Kidney (tissue), 13 donors: Measurements from ENCODE around the gene LOC101059915.

Experiments used
- DNase-seq, 5 donors: peaks; one replicate each; pipeline ENCODE4 v3.0.0-alpha.2; 2013 to 2020
- FAIRE-seq: peaks from 2 replicates; lab custom pipeline; 2012; peaks lifted over from hg19 to GRCh38; lab: Jason Lieb, UNC
- H3K27ac ChIP-seq, 2 donors: one replicate each; pipeline ENCODE4 v1.7.0; 2013; ENCODE audit warnings: low read depth in 2 of 2, low read length in 2 of 2, inconsistent platforms in 1 of 2
- H3K27me3 ChIP-seq: one replicate; pipeline ENCODE4 v1.7.1; 2013; ENCODE audit warnings: low read length, inconsistent platforms; ENCODE audit not compliant: control insufficient read depth, insufficient read depth
- H3K36me3 ChIP-seq, 3 donors: one replicate each; pipeline versions ENCODE4 v1.7.0 to v1.7.1; 2013; ENCODE audit warnings: low read length in 3 of 3, control low read depth in 1 of 3, inconsistent platforms in 1 of 3; ENCODE audit not compliant: insufficient read depth in 3 of 3, control insufficient read depth in 2 of 3
- H3K4me1 ChIP-seq, 3 donors: one replicate each; pipeline versions ENCODE4 v1.7.0 to v1.7.1; 2013; ENCODE audit warnings: low read length in 3 of 3, inconsistent platforms in 1 of 3, low read depth in 1 of 3; ENCODE audit not compliant: control insufficient read depth in 2 of 3, insufficient read depth in 2 of 3
- H3K4me3 ChIP-seq, 3 donors: one replicate each; pipeline versions ENCODE4 v1.7.0 to v1.8.1; 2013; ENCODE audit warnings: low read length in 3 of 3, control low read depth in 1 of 3, inconsistent platforms in 1 of 3
- H3K9ac ChIP-seq, 3 donors: one replicate each; pipeline versions ENCODE4 v1.7.0 to v1.7.1; 2013; ENCODE audit warnings: low read length in 3 of 3, control low read depth in 1 of 3, inconsistent platforms in 1 of 3
- H3K9me3 ChIP-seq, 3 donors: one replicate each; pipeline versions ENCODE4 v1.7.0 to v1.7.1; 2013; ENCODE audit warnings: low read length in 3 of 3, control low read depth in 1 of 3, inconsistent platforms in 1 of 3; ENCODE audit not compliant: control insufficient read depth in 2 of 3, insufficient read depth in 1 of 3
- CTCF ChIP-seq: IDR thresholded peaks from 3 replicates; pipeline ENCODE4 v1.5.1; 2012; ENCODE audit warnings: mild to moderate bottlenecking, moderate library complexity, borderline replicate concordance; ENCODE audit not compliant: insufficient read depth; ENCODE audit errors: extremely low read depth
- intact Hi-C: fragments of 100-400 bp; cut with DNase I; formaldehyde crosslinking; loops from one replicate; pipeline ENCODE4 v1.11.1; 2022
- donor health status: control.
- donor health status: control.
- donor health status: control.
- donor health status: control.
- donor health status: control.
- donor health status: DM: yes; HTN: yes; CAD: no.
- donor health status: Normal renal cell carcinoma (clear cell type).

LOC101059915 gene

GRCh38 chrX:71625471-71625870 is 41.9 kb upstream of the LOC101059915 start:
- no peak for TF ChIP-seq CTCF
- H3K9me3 ChIP-seq = no peaks in the 10 kb centered on the region
- no peaks in the 10 kb centered on the region for H3K27me3 ChIP-seq
- no peak for FAIRE-seq
- intact Hi-C loops = no loop called here
- no peaks in the 10 kb centered on the region for H3K36me3 ChIP-seq
- H3K9ac ChIP-seq = no peak overlapping the region
- no peak for DNase-seq
- peaks cover 0 to 15% (median 8%) of the 10 kb centered on the region in 3 donors for H3K4me1 ChIP-seq
- no peak overlapping the region for H3K4me3 ChIP-seq
- H3K27ac ChIP-seq = no peak overlapping the region

GRCh38 chrX:71626576-71626975 is 40.8 kb upstream of the LOC101059915 start:
- no peak for TF ChIP-seq CTCF
- no peak overlapping the region for H3K4me3 ChIP-seq
- FAIRE-seq (no peak), DNase-seq (no peak)
- no peaks in the 10 kb centered on the region for H3K9me3 ChIP-seq
- H3K9ac ChIP-seq = no peak overlapping the region
- intact Hi-C loops = no loop called here
- H3K36me3 ChIP-seq = no peaks in the 10 kb centered on the region
- no peak overlapping the region for H3K27ac ChIP-seq
- H3K27me3 ChIP-seq = no peaks in the 10 kb centered on the region
- peaks cover 0 to 15% (median 8%) of the 10 kb centered on the region in 3 donors for H3K4me1 ChIP-seq

- Histone ChIP-seq H3K9ac (no peak overlapping the region), H3K4me3 (no peak overlapping the region), H3K4me1 (peaks cover 0 to 15% (median 4%) of the 10 kb centered on the region in 3 donors), H3K27ac (no peak overlapping the region), H3K36me3 (no peaks in the 10 kb centered on the region), H3K27me3 (no peaks in the 10 kb centered on the region), H3K9me3 (no peaks in the 10 kb centered on the region)
- no peak for TF ChIP-seq CTCF
- intact Hi-C loops = no loop called here
- DNase-seq = no peak
- no peak for FAIRE-seq
Observed at GRCh38 chrX:71627588-71628404, 39.5 kb upstream of the LOC101059915 start.
